Uterus (tissue), 2 donors: ENCODE measurements around the gene TCF3.

Source experiments
- POLR2A ChIP-seq, 2 donors: fragments of 450-650 bp; IDR thresholded peaks; one replicate each; pipeline ENCODE4 v1.6.1; 2016; ENCODE audit warnings: antibody characterized with exemption in 2 of 2, mild to moderate bottlenecking in 1 of 2, moderate library complexity in 1 of 2
- TF ChIP-seq, protein P1 (sequence below), 4 experiments: fragments of 200-600 bp in 2 of 4; fragments of 450-650 bp in 2 of 4; sonication (generic) in 2 of 4; IDR thresholded peaks; one replicate each; pipeline ENCODE4 v1.5.1; 2016 to 2019; ENCODE audit warnings: antibody characterized with exemption in 4 of 4, mild to moderate bottlenecking in 2 of 4, moderate library complexity in 1 of 4

- TF ChIP-seq POLR2A (IDR thresholded peaks at IDR 0.05): no peak
- TF ChIP-seq, protein P1, sequence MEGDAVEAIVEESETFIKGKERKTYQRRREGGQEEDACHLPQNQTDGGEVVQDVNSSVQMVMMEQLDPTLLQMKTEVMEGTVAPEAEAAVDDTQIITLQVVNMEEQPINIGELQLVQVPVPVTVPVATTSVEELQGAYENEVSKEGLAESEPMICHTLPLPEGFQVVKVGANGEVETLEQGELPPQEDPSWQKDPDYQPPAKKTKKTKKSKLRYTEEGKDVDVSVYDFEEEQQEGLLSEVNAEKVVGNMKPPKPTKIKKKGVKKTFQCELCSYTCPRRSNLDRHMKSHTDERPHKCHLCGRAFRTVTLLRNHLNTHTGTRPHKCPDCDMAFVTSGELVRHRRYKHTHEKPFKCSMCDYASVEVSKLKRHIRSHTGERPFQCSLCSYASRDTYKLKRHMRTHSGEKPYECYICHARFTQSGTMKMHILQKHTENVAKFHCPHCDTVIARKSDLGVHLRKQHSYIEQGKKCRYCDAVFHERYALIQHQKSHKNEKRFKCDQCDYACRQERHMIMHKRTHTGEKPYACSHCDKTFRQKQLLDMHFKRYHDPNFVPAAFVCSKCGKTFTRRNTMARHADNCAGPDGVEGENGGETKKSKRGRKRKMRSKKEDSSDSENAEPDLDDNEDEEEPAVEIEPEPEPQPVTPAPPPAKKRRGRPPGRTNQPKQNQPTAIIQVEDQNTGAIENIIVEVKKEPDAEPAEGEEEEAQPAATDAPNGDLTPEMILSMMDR (IDR thresholded peaks at IDR 0.05): peak; percentile 46 to 76 (median 56)
These were observed 19.8 kb upstream of the TCF3 start for GRCh38 chr19:1672038-1672768.
